Gastrocnemius medialis (tissue), 4 donors: ENCODE results near the gene OR2M2. TPM values are rescaled to one million over a fixed set of nuclear protein-coding genes. Genes with fewer than 3 reads are reported as not detected.

Experiments
- total RNA-seq, 4 donors: library from RNA; depleted of rRNA; stranded (reverse); fragments of >200 nt; gene quantifications; one replicate each; pipeline versions ENCODE4 v1.1.0 to v1.2.3, GENCODE V29; 2016

Gene OR2M2
- total RNA-seq, 4 donors from 2014 or later = not detected

Other genes with a start within 250 kb of the OR2M2 start
- not detected for gene OR2AJ1, start 249.9 kb upstream of the OR2M2 start, total RNA-seq
- gene OR2L8, start 226.0 kb upstream of the OR2M2 start, total RNA-seq = not detected
- gene OR2AK2, start 209.6 kb upstream of the OR2M2 start, total RNA-seq = not detected
- not detected for gene OR2L5, start 161.2 kb upstream of the OR2M2 start, total RNA-seq
- not detected for gene OR2L2, start 144.8 kb upstream of the OR2M2 start, total RNA-seq
- not detected for gene OR2L3, start 128.0 kb upstream of the OR2M2 start, total RNA-seq
- not detected for gene OR2L13, start 79.6 kb upstream of the OR2M2 start, total RNA-seq
- gene OR2M5, start 29.7 kb upstream of the OR2M2 start, total RNA-seq = not detected
- not detected for gene OR2M3, start 22.4 kb downstream of the OR2M2 start, total RNA-seq
- gene OR2M4, start 56.6 kb downstream of the OR2M2 start, total RNA-seq = not detected
- gene OR2T33, start 103.2 kb downstream of the OR2M2 start, total RNA-seq = not detected
- not detected for gene OR2T12, start 128.6 kb downstream of the OR2M2 start, total RNA-seq
- gene OR2M7, start 149.7 kb downstream of the OR2M2 start, total RNA-seq = not detected
- gene OR14C36, start 174.0 kb downstream of the OR2M2 start, total RNA-seq = not detected
- gene OR2T4, start 186.8 kb downstream of the OR2M2 start, total RNA-seq = not detected
- gene OR2T6, start 200.9 kb downstream of the OR2M2 start, total RNA-seq = not detected
- not detected for gene OR2T1, start 228.2 kb downstream of the OR2M2 start, total RNA-seq